HL-60 (cell line): ENCODE measurements around the gene ENGASE.

ENCODE experiments used
- DNase-seq, 2 experiments: peaks; one replicate each; pipeline ENCODE4 v3.0.0-alpha.2; 2010 to 2020; ENCODE audit warnings: low read depth in 1 of 2, low spot score in 1 of 2
- H3K27ac ChIP-seq: fragments of 250-450 bp; sonication (Bioruptor Pico); replicated peaks from 2 replicates; pipeline ENCODE4 v1.5.1; 2020; ENCODE audit warnings: mild to moderate bottlenecking, moderate library complexity
- H3K27me3 ChIP-seq: fragments of 250-450 bp; sonication (Bioruptor Pico); 2 replicates; pipeline ENCODE4 v1.5.1; 2021; ENCODE audit warnings: mild to moderate bottlenecking, moderate library complexity; ENCODE audit not compliant: insufficient read depth, poor library complexity, severe bottlenecking
- H3K4me3 ChIP-seq: replicated peaks from 2 replicates; pipeline ENCODE4 v1.5.1; 2011; ENCODE audit warnings: mild to moderate bottlenecking, control low read depth, low read length; ENCODE audit not compliant: insufficient read depth
- CTCF ChIP-seq: IDR thresholded peaks from one replicate; pipeline ENCODE4 v1.5.1; 2011; ENCODE audit warnings: low read length, control low read depth, inconsistent platforms; ENCODE audit not compliant: insufficient read depth
- GABPA ChIP-seq: IDR thresholded peaks from 2 replicates; pipeline ENCODE4 v1.6.1; 2012; ENCODE audit warnings: low read depth
- POLR2AphosphoS5 ChIP-seq: IDR thresholded peaks from 2 replicates; pipeline ENCODE4 v1.6.1; 2012; ENCODE audit warnings: low read depth
- REST ChIP-seq: IDR thresholded peaks from 2 replicates; pipeline ENCODE4 v1.6.1; 2012; ENCODE audit warnings: low read depth; ENCODE audit not compliant: insufficient replicate concordance
- SPI1 ChIP-seq: IDR thresholded peaks from 2 replicates; pipeline ENCODE4 v1.6.1; 2012; ENCODE audit warnings: low read depth, mild to moderate bottlenecking, borderline replicate concordance

ENGASE gene

GRCh38 chr17:79117905-79118487 lies 43.4 kb downstream of the ENGASE start:
- TF ChIP-seq POLR2AphosphoS5 (no peak), CTCF (no peak), REST (no peak), GABPA (no peak), SPI1 (no peak)
- H3K27ac ChIP-seq, result no peak overlapping the region
- no peak overlapping the region for H3K4me3 ChIP-seq
- no peak for DNase-seq
- no peaks in the 10 kb centered on the region for H3K27me3 ChIP-seq

GRCh38 chr17:79118924-79119323 lies 44.3 kb downstream of the ENGASE start:
- H3K27ac ChIP-seq, result no peak overlapping the region
- H3K27me3 ChIP-seq, result no peaks in the 10 kb centered on the region
- no peak for TF ChIP-seq REST
- no peak for TF ChIP-seq SPI1
- no peak for TF ChIP-seq POLR2AphosphoS5
- TF ChIP-seq CTCF, result no peak
- TF ChIP-seq GABPA, result no peak
- no peak overlapping the region for H3K4me3 ChIP-seq
- DNase-seq, result no peak

- TF ChIP-seq SPI1 (no peak), REST (no peak), POLR2AphosphoS5 (no peak), CTCF (no peak), GABPA (no peak)
- Histone ChIP-seq H3K27ac (no peak overlapping the region), H3K27me3 (no peaks in the 10 kb centered on the region), H3K4me3 (no peak overlapping the region)
- DNase-seq, result no peak
Measured at GRCh38 chr17:79120259-79120658, 45.6 kb downstream of the ENGASE start.
